Fibroblast of peridontal ligament (primary cell): ENCODE measurements around the gene AHDC1.
A peak's percentile ranks its signal among the peaks of the same experiment; 100 is the strongest.

Experiments
- DNase-seq: peaks from one replicate; pipeline ENCODE4 v3.0.0-alpha.2; 2010; ENCODE audit errors: extremely low read depth

Gene AHDC1

GRCh38 chr1:27614043-27614624 is 10.2 kb upstream of the AHDC1 start:
- no peak for DNase-seq

DNA sequence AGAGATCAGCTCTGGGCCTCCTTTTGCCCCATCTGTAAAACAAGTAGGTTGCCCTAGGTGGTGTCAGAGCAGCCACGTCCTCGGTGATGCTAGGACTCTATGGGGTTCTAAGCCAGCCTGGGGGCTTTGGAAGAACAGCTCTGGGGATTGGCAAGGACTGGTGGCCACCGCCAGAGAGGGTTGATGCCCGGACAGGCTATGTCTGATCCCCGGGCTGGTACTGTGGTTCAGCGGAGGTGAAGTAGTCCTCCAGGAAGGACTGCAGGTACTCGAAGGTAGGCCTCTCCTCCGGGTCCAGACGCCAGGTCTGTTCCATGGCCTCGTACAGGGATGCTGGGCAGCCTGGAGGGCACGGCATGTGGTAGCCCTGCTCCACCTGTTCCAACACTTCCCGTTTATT is 8.8 kb upstream of the AHDC1 start:
- DNase-seq: no peak

GRCh38 chr1:27611450-27611849 is 7.5 kb upstream of the AHDC1 start:
- DNase-seq: no peak

DNA sequence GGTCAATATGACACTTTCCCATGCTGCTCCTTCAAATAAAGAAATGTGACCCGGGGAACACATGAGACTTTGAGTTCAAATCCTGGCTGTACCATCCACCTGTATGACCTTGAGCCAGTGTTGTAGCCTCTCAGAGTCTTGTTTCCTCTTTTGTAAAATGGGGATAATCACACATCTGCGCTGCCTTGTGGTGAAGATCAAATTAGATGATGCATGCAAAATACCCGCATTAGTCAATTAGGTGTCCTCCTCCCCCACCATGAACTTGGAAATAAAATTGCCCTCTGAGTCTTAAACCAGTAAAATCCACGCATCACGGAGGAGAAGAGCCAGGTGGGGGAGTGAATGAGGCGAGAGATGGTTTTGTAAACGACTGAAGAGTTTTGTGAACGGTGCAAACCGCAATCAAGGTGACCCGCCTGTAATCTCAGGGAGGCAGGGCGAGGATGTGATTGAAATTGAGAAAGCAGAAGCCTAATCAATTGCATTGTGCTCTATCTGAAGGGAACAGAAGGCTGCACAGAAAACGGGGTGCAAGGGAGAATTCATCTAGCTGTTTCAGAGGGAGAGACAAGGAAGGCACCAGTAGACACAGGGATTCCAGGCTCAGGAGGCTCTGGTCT is 5.8 kb upstream of the AHDC1 start:
- DNase-seq: no peak

- DNase-seq: no peak
These were observed 5.2 kb upstream of the AHDC1 start for GRCh38 chr1:27609210-27609555.

- DNase-seq: no peak
These were observed 3.4 kb upstream of the AHDC1 start for GRCh38 chr1:27607239-27607804.

DNA sequence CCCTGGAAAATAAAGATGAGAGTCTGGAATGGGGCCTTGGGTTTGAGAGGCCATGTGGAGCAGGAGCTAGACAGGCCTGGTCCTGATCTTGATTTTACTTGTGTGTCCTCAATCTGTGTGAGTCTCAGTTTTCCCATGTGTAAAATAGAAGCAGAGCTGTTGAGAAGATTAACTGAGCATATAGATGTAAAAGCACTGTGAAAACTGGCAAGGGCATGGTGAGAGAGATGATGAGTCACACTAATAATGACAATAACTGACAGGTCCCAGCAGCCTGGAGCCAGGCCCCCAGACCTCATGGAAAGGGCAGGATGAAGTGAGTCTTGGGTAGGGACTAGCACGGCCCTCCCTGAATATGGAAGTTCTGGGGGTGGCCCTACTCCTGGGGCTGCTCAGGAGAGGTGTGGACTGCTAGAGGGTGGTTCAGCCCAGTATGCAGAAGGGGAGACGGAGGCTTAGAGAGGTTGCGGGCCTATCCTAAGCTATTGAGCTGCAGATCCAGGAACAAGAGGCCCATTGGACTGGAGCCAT is 2.8 kb upstream of the AHDC1 start:
- no peak for DNase-seq

GRCh38 chr1:27605796-27606707 is 2.1 kb upstream of the AHDC1 start:
- DNase-seq: peak; percentile 66

DNA sequence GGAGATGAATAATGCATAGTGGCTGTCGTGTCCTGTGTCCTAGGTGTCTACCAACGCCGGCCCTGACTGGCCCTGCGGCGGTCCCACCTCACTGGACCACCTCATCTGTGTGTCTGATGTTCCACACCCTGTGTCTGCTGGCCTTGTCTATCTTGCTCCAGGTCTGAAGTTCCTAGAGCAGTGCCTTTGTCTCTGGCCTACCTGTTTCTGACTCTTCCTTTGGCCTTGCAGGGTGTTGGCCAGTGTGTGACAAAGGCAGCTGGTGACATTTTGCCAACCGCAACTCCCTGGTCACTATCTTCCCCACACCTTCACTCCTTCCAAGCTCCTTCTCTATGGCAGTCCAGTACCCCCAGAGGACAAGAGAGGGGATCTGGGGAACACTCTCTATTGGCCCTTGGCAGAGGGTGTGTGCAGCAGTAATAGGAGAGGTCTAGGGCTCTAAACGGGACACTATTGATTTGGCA is 1.4 kb upstream of the AHDC1 start:
- DNase-seq: no peak

DNA sequence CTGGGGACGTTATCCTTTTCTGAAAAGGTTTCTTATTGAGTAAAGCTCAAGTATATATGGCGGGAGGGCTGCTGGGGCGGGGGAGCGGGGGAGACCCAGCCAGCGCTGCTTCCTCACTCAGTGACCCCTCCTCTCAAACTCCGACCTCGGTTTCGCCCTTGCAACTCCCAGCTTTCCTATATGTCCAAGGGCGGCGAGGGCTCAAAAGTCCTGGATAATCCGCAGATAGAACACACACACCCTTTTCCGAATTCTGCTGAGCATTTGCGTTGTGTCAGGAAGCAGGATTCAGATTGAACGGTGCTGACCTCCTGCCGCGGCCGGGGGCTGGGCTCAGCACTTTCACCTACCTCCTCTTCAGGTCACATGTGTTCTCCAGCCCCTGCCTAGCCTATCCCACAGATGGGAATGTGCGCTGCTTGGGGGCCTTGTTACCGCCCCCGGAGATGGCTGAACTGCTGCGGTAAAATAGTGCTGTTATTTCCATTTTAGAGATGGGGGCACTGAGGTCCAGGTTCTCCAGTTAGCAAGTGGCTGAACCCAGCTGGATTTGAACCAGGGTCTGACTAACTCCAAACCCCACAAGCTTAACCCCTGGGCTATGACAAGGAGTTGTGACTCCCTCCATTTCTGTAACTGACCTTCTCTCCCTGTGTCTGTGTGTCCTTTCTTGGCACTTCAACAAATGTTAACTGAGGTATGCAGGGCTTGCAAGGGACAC is 795 bp upstream of the AHDC1 start:
- no peak for DNase-seq

GRCh38 chr1:27603309-27603680 is 649 bp downstream of the AHDC1 start:
- no peak for DNase-seq

GRCh38 chr1:27602462-27603308 is 1.3 kb downstream of the AHDC1 start:
- no peak for DNase-seq

DNA sequence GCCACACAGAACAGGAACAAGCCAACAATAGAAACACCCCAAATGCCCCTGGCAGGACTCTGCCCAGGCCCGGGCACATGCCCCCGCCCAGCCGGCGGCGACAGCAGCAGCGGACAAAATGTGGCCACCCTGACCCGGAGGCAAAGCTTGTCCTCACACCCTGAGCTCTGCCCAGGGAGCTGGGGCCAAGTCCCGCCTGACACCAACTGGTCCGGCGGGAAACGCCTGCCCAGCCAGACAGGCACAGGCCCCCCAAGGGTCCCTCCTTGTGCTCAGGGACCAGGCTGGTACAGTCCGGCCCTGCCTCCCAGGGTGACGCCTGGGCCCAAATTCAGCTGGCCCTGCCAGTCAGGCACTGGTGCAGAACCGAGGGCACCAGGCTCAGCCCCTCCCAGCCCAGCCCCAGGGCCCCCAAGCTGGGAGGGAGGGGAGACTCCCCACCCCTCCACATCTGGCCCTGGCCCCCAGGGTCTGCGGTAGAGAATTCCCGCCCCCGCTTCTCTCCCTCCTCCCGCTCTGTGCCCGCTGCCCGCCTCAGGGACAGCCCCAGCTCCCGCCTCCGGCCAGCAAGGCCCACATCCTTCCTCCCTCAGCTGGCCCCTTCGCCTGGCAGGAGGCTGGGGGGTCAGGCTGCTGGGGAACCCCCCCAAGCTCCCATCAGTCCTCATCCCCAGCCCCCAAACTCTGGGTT is 2.0 kb downstream of the AHDC1 start:
- no peak for DNase-seq

DNA sequence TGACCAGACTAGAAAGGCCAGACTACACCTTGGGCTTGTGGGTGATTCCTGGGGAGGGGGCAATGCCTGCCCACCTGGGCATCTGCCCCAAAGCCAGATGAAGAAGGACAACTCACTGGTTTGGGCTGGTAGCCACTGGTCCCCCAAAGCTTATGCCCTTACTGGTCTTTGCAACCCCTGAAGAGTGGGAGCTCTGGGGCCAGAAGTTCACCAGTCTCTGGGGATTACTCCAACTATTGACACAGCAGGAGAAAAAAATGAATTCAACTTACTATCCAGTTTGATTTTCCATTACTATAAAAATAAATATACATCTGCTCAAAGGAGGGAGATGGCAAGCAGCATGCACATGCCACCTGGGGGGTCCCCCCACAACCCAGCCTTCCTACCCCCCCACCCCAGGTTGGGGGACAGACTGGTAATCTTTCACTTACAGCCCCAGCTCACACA is 2.6 kb downstream of the AHDC1 start:
- DNase-seq: no peak

- DNase-seq: no peak
These were observed 3.3 kb downstream of the AHDC1 start for GRCh38 chr1:27600498-27601175.

GRCh38 chr1:27599605-27600497 is 4.1 kb downstream of the AHDC1 start:
- DNase-seq: no peak

- peak; percentile 74 for DNase-seq
These were observed 4.9 kb downstream of the AHDC1 start for GRCh38 chr1:27598902-27599528.

- no peak for DNase-seq
These were observed 5.7 kb downstream of the AHDC1 start for GRCh38 chr1:27598295-27598687.
